CD4-positive, alpha-beta T cell treated with Interleukin-6 at 100 ng/mL for 8 hours (primary cell): ENCODE results near the gene RALGDS.
"Not testable (repeated sequence)": the region's sequence is repeated elsewhere in the genome, so short reads cannot be mapped to it uniquely, and the experiment has no call there.

Experiments used
- DNase-seq: peaks from one replicate; pipeline ENCODE4 v3.0.0-alpha.2; 2020; ENCODE audit warnings: mixed read lengths, low spot score

The RALGDS gene

DNA sequence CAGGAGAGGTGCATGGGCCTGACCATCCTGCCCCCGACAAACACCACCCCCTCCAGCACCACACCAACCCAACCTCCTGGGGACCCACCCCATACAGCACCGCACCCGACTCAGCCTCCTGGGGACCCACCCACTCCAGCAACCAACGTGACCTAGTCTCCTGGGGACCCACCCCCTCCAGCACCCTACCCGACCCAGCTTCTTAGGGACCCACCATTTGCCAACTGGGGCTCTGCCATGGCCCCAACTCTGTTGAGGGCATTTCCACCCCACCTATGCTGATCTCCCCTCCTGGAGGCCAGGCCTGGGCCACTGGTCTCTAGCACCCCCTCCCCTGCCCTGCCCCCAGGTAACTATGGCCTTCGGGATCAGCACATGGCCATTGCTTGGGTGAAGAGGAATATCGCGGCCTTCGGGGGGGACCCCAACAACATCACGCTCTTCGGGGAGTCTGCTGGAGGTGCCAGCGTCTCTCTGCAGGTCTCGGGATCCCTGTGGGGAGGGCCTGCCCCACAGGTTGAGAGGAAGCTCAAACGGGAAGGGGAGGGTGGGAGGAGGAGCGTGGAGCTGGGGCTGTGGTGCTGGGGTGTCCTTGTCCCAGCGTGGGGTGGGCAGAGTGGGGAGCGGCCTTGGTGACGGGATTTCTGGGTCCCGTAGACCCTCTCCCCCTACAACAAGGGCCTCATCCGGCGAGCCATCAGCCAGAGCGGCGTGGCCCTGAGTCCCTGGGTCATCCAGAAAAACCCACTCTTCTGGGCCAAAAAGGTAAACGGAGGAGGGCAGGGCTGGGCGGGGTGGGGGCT lies 54.7 kb downstream of the RALGDS start:
- DNase-seq = no peak

DNA sequence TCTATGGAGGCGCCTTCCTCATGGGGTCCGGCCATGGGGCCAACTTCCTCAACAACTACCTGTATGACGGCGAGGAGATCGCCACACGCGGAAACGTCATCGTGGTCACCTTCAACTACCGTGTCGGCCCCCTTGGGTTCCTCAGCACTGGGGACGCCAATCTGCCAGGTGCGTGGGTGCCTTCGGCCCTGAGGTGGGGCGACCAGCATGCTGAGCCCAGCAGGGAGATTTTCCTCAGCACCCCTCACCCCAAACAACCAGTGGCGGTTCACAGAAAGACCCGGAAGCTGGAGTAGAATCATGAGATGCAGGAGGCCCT lies 56.0 kb downstream of the RALGDS start:
- DNase-seq = no peak

DNA sequence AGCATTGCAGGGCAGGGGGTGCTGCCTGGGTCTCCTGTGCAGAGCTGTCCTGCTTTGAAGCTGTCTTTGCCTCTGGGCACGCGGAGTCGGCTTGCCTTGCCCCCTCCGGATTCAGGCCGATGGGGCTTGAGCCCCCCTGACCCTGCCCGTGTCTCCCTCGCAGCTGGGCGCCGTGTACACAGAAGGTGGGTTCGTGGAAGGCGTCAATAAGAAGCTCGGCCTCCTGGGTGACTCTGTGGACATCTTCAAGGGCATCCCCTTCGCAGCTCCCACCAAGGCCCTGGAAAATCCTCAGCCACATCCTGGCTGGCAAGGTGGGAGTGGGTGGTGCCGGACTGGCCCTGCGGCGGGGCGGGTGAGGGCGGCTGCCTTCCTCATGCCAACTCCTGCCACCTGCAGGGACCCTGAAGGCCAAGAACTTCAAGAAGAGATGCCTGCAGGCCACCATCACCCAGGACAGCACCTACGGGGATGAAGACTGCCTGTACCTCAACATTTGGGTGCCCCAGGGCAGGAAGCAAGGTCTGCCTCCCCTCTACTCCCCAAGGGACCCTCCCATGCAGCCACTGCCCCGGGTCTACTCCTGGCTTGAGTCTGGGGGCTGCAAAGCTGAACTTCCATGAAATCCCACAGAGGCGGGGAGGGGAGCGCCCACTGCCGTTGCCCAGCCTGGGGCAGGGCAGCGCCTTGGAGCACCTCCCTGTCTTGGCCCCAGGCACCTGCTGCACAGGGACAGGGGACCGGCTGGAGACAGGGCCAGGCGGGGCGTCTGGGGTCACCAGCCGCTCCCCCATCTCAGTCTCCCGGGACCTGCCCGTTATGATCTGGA lies 56.6 kb downstream of the RALGDS start:
- no peak for DNase-seq

DNA sequence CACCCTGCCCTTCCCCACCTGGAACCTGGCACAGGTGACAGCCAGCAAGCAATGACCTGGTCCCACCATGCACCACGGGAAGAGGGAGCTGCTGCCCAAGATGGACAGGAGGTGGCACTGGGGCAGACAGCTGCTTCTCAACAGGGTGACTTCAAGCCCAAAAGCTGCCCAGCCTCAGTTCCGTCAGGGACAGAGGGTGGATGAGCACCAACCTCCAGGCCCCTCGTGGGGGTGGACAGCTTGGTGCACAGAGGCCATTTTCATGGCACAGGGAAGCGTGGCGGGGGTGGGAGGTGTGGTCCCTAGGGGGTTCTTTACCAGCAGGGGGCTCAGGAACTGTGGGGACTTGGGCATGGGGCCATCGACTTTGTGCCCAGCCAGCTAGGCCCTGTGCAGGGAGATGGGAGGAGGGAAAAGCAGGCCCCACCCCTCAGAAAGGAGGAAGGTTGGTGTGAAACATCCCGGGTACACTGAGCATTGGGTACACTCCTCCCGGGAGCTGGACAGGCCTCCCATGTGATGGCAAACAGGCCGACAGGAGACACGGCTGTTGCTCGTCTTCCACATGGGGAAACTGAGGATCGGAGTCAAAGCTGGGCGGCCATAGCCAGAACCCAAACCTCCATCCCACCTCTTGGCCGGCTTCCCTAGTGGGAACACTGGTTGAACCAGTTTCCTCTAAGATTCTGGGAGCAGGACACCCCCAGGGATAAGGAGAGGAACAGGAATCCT lies 57.4 kb downstream of the RALGDS start:
- DNase-seq = no peak

DNA sequence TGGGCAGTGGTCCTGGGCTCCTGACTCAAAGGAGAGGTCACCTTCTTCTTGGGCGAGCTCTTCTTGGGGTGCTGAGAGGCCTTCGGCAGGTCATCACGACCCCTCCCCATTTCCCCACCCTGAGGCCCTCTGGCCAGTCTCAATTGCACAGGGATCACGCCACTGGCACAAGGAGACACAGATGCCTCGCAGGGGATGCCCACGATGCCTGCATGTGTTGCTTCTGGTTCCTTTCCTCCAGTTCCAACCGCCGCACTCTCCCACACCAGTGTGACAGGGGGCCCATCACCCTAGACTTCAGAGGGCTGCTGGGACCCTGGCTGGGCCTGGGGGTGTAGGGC lies 57.9 kb downstream of the RALGDS start:
- DNase-seq = no peak

DNA sequence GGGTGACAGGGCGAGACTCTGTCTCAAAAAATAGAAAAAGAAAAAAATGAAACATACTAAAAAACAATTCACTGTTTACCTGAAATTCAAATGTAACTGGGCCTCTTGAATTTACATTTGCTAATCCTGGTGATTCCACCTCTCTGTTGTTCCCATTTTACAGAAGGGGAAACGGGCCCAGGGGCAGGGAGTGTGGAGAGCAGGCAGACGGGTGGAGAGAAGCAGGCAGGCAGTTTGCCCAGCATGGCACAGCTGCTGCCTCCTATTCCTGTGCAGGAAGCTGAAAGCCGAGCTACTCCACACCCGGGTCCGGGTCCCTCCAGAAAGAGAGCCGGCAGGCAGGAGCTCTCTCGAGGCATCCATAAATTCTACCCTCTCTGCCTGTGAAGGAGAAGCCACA lies 58.5 kb downstream of the RALGDS start:
- not testable (repeated sequence) for DNase-seq

DNA sequence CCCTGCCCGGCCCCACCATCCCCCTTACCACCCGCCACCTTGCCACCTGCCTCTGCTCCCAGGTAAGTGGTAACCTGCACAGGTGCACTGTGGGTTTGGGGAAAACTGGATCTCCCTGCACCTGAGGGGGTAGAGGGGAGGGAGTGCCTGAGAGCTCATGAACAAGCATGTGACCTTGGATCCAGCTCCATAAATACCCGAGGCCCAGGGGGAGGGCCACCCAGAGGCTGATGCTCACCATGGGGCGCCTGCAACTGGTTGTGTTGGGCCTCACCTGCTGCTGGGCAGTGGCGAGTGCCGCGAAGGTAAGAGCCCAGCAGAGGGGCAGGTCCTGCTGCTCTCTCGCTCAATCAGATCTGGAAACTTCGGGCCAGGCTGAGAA lies 59.3 kb downstream of the RALGDS start, which contains the start of gene CEL:
CEL (plus strand) TSS at position 218 of the 382 bp plus-strand sequence; CDS start at position 240, 22 bp downstream.
- DNase-seq = not testable (repeated sequence)

DNA sequence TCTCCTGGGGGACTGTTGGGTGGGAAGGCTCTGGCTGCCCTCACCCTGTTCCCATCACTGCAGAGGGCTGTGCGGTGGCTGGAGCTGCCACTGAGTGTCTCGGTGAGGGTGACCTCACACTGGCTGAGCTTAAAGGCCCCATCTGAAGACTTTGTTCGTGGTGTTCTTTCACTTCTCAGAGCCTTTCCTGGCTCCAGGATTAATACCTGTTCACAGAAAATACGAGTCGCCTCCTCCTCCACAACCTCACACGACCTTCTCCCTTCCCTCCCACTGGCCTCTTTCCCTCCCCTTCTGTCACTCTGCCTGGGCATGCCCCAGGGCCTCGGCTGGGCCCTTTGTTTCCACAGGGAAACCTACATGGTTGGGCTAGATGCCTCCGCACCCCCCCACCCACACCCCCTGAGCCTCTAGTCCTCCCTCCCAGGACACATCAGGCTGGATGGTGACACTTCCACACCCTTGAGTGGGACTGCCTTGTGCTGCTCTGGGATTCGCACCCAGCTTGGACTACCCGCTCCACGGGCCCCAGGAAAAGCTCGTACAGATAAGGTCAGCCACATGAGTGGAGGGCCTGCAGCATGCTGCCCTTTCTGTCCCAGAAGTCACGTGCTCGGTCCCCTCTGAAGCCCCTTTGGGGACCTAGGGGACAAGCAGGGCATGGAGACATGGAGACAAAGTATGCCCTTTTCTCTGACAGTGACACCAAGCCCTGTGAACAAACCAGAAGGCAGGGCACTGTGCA lies 59.8 kb downstream of the RALGDS start:
- not testable (repeated sequence) for DNase-seq

DNA sequence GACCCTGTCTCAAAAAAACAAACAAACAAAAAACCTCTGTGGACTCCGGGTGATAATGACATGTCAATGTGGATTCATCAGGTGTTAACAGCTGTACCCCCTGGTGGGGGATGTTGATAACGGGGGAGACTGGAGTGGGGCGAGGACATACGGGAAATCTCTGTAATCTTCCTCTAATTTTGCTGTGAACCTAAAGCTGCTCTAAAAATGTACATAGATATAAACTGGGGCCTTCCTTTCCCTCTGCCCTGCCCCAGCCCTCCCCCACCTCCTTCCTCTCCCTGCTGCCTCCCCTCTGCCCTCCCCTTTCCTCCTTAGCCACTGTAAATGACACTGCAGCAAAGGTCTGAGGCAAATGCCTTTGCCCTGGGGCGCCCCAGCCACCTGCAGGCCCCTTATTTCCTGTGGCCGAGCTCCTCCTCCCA lies 60.6 kb downstream of the RALGDS start:
- no peak for DNase-seq

DNA sequence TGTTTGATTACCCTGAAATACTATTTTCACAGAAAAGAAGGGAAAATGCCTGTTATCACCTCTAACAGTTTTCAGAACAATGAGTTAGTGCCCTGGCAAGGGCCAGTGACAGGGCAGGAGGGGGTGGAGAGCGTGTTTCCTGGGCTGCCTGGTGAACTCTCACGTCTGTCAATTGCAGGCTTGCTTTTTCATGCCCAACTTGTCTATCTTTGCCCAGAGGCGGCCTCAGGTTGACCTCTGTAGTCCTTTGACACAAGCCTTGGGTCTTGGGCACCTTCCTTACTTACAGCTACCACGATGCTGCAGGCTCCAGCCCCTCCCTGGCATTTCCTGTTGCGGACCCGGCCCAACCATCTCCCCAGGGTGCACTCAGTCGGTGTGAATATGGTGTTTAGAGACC lies 61.4 kb downstream of the RALGDS start:
- no peak for DNase-seq

DNA sequence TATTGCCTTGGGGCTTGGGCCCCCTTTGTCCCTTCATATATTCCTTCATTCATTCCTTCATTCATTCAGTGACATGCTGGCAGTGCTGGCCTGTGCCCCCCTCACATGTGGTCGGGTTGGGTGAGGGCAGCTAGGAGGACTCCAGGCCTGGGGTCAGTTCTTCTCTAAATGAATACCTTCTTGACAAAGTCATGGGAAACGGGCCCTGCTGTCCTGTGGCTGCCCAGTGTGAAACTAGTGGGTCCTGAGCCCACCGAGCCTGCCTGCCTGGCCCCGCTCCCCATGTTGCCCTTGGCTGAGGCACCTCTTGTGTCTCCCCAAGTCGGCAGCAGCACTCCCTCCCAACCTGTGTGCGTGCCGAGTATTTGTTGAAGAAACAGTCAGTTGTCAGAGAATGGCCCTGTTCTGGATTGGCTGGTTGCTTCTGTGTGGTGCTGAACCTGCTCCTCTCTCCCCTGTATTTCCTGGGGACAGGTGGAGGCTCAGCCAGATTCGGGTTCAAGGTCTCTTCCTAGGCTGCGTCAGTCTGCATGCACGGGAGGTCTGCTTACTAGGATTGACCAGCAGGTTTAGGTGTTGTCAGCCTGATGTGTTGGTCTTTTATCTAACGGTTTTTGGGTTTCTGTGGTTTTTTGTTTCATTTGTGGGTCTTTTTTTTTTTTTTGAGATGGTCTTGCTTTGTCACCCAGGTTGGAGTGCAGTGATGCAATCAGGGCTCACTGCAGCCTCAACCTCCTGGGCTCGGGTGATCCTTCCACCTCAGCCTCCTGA lies 62.3 kb downstream of the RALGDS start:
- peak; percentile 4 for DNase-seq

DNA sequence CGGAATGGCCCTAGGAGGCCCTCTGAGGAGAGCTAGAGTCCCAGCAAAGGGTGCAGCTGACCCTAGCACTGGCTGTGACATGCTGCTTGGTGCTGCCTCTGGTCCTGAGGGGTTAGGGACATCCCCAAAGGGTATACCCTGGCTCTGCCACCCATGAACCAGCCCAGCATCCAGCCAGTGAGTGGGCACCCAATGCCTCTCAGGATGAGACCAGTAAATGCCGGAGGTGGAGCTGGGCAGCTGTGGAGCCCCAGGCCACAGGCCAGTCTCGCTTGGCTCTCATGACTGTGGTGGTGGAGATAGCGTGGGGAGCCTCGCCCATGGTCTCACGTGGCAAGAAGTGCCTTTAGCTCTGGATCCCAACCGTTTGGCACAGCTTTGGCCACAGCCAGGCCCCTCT lies 63.0 kb downstream of the RALGDS start:
- no peak for DNase-seq

DNA sequence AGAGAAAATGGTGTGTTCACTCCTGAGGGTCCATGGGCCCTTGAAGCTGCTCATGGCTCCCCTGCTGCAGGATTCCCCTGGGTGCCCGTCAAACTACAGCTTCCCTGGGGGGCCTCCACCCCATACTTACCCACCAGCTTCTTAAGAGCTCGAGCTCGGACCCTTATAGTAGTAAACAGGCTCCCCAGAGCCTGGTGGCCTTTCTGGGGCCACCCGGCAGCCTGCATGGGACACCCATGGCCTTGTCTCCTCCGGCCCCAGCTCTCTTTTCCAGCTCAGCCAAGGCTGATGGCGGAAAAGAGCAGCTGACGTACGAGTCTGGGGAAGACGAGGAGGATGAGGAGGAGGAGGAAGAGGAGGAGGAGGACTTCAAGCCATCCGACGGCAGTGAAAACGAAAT lies 63.5 kb downstream of the RALGDS start:
- no peak for DNase-seq

DNA sequence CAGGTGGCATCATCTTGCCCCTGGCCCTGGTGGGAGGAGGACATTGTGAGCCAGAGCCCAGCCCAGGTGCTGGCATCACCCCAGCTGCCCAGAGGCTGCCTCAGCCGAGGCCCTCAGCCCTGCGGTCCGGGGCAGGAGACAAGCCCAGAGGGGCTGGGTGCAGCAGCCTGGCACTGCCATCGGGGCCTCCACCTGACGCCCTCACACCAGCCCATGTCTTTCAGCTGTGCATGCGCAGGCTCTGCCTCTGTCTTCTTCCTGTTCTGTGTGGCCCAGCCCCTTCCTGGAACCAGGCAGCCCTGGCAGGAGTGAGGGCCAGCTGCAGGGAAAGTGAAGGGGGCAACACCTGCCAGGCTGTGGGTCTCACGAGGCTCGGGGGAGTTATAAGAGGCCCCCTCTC lies 64.0 kb downstream of the RALGDS start:
- DNase-seq = peak; percentile 37

DNA sequence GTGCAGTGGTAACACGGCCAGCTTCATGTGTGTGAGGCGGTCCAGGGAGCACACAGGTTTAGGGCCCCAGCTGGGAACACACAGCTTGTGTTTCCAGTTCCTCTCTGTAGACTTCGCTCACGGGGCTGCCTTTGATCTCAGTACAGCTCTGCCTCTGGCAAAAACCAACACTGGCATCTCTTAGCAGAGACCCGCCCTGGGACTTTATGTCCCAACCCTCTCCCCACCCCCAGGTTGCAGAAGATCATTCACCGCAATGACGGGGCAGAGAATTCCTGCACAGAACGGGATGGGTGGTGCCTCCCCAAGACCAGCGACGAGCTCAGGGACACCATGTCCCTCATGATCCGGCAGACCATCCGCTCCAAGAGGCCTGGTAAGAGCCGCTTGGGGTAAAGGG lies 64.5 kb downstream of the RALGDS start:
- DNase-seq = peak; percentile 12

DNA sequence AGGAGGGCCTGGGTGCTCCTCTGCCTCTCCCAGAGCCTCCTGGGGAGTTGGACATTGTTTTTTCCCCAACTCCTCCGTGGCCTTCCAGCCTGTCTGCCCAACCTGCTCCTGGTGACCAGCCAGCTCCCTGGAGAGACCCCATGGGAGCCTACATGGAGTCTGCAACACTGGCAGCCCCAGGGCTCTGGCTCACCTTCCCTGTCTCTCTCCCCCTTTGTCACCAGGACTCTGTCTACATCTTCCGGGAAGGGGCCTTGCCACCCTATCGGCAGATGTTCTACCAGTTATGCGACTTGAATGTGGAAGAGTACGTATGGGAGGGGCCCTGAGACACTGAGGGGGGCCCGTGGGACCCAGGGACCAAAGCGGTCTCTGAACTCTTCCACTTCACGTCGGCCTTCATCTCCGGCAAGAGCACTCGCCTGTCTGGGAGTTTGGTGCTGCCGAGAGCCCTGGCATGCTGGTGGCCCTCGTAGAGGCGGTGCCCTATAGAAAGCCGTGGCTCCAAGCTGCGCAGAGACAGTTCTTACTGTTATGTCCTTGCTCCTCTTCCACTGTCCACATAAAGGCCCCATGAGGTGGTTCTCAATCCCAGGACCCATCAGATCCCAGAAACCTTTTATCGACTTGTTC lies 65.1 kb downstream of the RALGDS start:
- no peak for DNase-seq

DNA sequence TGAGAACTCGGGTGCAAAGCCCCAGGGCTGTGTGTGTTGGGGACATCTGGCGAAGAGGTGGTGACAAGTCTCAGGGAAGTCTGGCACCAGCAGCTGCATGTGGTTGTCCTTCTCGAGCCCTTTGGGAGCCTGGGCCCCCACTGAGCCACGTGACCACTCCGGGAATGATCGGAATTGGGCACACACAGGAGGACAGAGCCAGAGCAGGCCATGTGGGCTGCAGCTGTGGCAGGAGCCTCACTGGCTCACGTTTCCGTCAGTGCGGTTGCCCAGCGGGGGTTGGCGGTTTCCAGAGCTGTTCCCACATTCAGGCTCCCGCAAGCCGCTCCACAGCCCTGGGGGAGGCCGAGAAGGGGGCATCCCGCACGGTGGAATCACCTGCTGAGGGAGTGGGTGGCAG lies 66.1 kb downstream of the RALGDS start:
- no peak for DNase-seq

DNA sequence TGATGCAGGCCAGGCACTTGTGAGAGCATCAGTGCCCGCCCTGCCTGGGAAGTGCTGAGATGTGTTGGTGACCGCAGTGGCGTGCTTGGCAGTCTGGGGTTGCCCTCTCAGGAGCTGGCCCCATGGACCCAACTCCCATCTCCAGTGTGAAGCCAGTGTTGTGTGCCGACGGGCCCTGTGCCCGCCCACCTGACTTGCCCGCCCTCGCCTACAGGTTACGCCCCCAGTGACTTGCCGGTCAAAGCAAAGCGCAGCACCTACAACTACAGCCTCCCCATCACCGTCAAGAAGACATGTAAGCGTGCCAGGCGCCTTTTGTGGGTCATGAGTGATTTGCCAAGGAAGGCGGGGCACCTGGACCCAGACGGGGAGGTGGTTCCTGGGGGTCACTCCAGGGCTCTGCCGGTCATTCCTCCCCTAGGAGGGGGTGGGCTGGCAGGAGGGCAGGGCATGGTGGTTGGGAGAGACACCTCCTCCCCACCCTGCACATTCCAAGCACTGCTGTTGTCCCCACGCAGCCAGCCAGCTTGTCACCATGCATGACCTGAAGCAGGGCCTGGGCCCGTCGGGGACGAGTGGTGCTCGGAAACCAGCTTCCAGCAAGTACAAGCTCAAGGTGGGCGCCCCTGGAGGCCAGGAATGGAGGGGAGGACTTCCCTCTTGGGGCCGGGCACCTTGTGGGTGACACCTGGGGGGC lies 66.7 kb downstream of the RALGDS start:
- no peak for DNase-seq

DNA sequence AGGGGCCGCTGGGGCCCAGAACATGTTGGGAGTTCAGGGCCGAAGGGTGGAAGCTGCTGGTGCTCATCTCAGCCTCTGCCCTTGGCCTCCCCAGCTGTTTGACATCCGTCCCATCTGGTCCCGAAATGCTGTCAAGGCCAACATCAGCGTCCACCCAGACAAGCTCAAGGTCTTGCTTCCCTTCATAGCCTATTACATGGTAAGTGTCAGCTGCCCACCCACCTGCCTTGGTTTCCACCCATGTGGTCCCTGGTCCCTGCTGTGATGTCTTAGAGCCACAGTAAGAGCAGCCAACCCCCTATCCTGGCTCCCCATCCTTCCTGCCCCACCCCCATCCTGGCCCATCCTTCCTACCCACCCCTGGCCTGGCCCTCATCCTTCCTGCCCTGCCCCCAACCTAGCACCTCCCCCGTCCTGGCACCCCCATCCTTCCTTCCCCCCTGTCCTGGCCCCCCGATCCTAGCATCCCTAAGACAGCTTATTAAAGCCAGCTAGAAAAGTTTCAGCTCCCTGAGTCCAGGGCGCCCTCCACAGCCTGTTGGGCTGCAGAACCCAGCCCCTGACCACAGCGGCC lies 69.0 kb downstream of the RALGDS start:
- no peak for DNase-seq
